Fibroblast of the aortic adventitia (primary cell): ENCODE results near the gene ECI1. TPM values are rescaled to one million over a fixed set of nuclear protein-coding genes. Genes with fewer than 3 reads are reported as not detected.

Experiments
- DNase-seq: peaks from one replicate; pipeline ENCODE4 v3.0.0-alpha.2; 2010; ENCODE audit warnings: low read depth
- H3K4me3 ChIP-seq: 2 replicates; pipeline ENCODE4 v1.5.1; 2011; ENCODE audit warnings: low read depth, mild to moderate bottlenecking, control low read depth, low read length, moderate library complexity
- CTCF ChIP-seq: IDR thresholded peaks from 2 replicates; pipeline ENCODE4 v1.5.1; 2011; ENCODE audit warnings: mild to moderate bottlenecking, low read length, control low read depth, inconsistent platforms; ENCODE audit not compliant: insufficient read depth
- total RNA-seq: library from RNA; depleted of rRNA; stranded (reverse); fragments of >200 nt; gene quantifications from 2 replicates; pipeline ENCODE4 v1.2.3, GENCODE V29; 2012; ENCODE audit warnings: low replicate concordance

Gene ECI1
- total RNA-seq, 1 donor: 34.9 TPM

- H3K4me3 ChIP-seq: no peak overlapping the region
- DNase-seq: no peak
- no peak for TF ChIP-seq CTCF
Measured at GRCh38 chr16:2232094-2232990, 19.0 kb downstream of the ECI1 start.

- H3K4me3 ChIP-seq: no peak overlapping the region
- no peak for DNase-seq
- no peak for TF ChIP-seq CTCF
Measured at GRCh38 chr16:2231016-2231931, 20.1 kb downstream of the ECI1 start.

GRCh38 chr16:2230376-2230775, 21.0 kb downstream of the ECI1 start:
- no peak for TF ChIP-seq CTCF
- no peak overlapping the region for H3K4me3 ChIP-seq
- no peak for DNase-seq

GRCh38 chr16:2229632-2230250, 21.6 kb downstream of the ECI1 start:
- no peak overlapping the region for H3K4me3 ChIP-seq
- DNase-seq: no peak

GRCh38 chr16:2229091-2229490, 22.3 kb downstream of the ECI1 start:
- H3K4me3 ChIP-seq: no peak overlapping the region
- TF ChIP-seq CTCF: no peak
- DNase-seq: no peak

More at GRCh38 chr16:2229632-2230250, 21.6 kb downstream of the ECI1 start:
- TF ChIP-seq CTCF: no peak

GRCh38 chr16:2228161-2228824, 23.1 kb downstream of the ECI1 start:
- no peak for DNase-seq
- H3K4me3 ChIP-seq: no peak overlapping the region
- no peak for TF ChIP-seq CTCF
